Type B pancreatic cell (in vitro differentiated cells): Measurements from ENCODE around the gene ADM5. TPM values are rescaled to one million over a fixed set of nuclear protein-coding genes. Genes with fewer than 3 reads are reported as not detected.

Experiments
- DNase-seq: peaks from one replicate; pipeline ENCODE4 v3.0.0; 2021; ENCODE audit warnings: mixed read lengths; ENCODE audit not compliant: unreplicated experiment; ENCODE audit errors: extremely low spot score
- H3K27ac Mint-ChIP-seq: 2 replicates; pipeline ENCODE4 v1.8.0; 2021; ENCODE audit warnings: mild to moderate bottlenecking, mixed read lengths
- H3K27me3 Mint-ChIP-seq: 2 replicates; pipeline ENCODE4 v1.8.0; 2021; ENCODE audit warnings: mixed read lengths
- H3K36me3 Mint-ChIP-seq: 2 replicates; pipeline ENCODE4 v1.8.0; 2021; ENCODE audit warnings: mixed read lengths
- H3K4me1 Mint-ChIP-seq: one replicate; pipeline ENCODE4 v1.8.0; 2021; ENCODE audit warnings: mixed read lengths; ENCODE audit not compliant: unreplicated experiment
- H3K4me3 Mint-ChIP-seq: 2 replicates; pipeline ENCODE4 v1.8.0; 2021; ENCODE audit warnings: mild to moderate bottlenecking, mixed read lengths
- H3K9me3 Mint-ChIP-seq: 2 replicates; pipeline ENCODE4 v1.8.0; 2021; ENCODE audit warnings: mixed read lengths
- total RNA-seq: library from RNA; stranded (reverse); gene quantifications from 2 replicates; pipeline ENCODE4 v1.2.1, GENCODE V29; 2021; ENCODE audit warnings: low replicate concordance
- TF ChIP-seq, protein P1 (sequence below): fragments of 200-600 bp; sonication (generic); conservative IDR thresholded peaks from 2 replicates; pipeline ENCODE4 v1.5.0; 2021; ENCODE audit warnings: antibody characterized with exemption, mild to moderate bottlenecking

ADM5 gene
- total RNA-seq, 1 donor from 2014 or later: 3.2 TPM

DNA sequence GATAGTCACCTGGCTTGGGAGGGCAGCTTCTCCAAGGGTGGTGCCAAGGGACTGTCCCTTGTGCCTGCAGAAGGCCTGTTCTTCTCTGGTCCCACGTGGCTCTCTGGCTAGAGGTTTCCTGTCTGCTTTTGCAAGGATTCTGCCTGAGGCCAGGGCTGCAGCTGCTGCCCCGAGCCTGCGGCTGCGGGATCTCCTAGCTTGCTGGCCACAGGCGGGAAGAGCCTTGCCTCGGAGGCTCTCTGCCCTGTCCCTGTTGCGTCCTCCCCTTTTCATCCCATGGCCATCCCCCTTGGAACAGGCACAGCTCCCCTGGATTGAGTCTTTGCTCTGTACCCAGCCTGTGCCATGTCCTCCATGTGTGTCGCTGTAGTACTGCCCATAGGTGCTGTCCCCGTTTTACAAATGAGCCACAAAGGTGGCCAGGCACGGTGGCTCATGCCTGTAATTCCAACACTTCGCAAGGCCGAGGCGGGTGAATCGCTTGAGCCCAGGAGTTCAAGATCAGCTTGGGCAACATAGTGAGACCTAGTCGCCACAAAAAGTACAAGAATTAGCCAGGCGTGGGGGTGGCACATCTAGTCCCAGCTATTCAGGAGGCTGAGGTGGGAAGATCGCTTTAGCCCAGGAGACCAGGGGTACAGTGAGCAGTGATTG, 32.8 kb upstream of the ADM5 start:
- no peak overlapping the region for H3K4me3 Mint-ChIP-seq
- no peaks in the 10 kb centered on the region for H3K27me3 Mint-ChIP-seq
- H3K9me3 Mint-ChIP-seq: no peaks in the 10 kb centered on the region
- TF ChIP-seq, protein P1, sequence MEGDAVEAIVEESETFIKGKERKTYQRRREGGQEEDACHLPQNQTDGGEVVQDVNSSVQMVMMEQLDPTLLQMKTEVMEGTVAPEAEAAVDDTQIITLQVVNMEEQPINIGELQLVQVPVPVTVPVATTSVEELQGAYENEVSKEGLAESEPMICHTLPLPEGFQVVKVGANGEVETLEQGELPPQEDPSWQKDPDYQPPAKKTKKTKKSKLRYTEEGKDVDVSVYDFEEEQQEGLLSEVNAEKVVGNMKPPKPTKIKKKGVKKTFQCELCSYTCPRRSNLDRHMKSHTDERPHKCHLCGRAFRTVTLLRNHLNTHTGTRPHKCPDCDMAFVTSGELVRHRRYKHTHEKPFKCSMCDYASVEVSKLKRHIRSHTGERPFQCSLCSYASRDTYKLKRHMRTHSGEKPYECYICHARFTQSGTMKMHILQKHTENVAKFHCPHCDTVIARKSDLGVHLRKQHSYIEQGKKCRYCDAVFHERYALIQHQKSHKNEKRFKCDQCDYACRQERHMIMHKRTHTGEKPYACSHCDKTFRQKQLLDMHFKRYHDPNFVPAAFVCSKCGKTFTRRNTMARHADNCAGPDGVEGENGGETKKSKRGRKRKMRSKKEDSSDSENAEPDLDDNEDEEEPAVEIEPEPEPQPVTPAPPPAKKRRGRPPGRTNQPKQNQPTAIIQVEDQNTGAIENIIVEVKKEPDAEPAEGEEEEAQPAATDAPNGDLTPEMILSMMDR: no peak
- H3K27ac Mint-ChIP-seq: no peak overlapping the region
- peaks cover 14% of the 10 kb centered on the region for H3K36me3 Mint-ChIP-seq
- no peaks in the 10 kb centered on the region for H3K4me1 Mint-ChIP-seq
- DNase-seq: no peak

DNA sequence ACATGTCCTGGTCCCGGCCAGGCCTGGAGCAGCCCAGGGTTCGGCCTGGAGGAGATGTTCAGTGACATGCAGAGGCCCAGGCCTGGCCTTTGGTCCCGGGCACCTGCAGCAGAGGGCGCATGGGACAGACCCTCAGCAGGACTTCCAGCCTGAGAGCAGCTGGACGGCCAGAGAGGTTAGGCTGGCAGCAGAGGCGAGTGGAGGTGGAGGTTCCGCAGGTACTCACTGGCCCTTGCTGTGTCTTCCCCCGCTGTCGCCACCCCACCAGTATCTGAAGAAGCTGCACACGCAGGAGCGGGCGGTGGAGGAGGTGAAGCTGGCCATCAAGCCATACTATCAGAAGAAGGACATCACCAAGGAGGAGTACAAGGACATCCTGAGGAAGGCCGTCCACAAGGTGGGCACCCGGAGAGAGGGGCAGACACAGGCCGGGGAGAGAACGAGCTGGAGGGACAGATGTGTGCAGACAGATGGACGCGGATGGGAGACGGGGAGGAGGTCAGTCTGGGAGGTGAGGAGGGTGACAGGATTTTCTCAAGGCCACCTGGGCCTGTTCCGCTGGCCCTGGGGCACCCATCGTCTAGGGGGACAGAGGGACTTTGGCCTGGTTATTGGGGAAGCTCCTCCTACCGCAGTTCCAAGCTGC, 31.8 kb upstream of the ADM5 start:
- Mint-ChIP-seq H3K27ac (no peak overlapping the region), H3K9me3 (no peaks in the 10 kb centered on the region), H3K4me3 (no peak overlapping the region), H3K36me3 (peaks cover 14% of the 10 kb centered on the region), H3K27me3 (no peaks in the 10 kb centered on the region), H3K4me1 (no peaks in the 10 kb centered on the region)
- TF ChIP-seq, protein P1: no peak
- DNase-seq: no peak

GRCh38 chr19:49658139-49658517, 31.3 kb upstream of the ADM5 start:
- H3K4me3 Mint-ChIP-seq: no peak overlapping the region
- H3K4me1 Mint-ChIP-seq: no peaks in the 10 kb centered on the region
- peaks cover 14% of the 10 kb centered on the region for H3K36me3 Mint-ChIP-seq
- no peak overlapping the region for H3K27ac Mint-ChIP-seq
- no peak for DNase-seq
- TF ChIP-seq, protein P1: no peak
- no peaks in the 10 kb centered on the region for H3K9me3 Mint-ChIP-seq
- no peaks in the 10 kb centered on the region for H3K27me3 Mint-ChIP-seq

GRCh38 chr19:49658566-49659442, 30.6 kb upstream of the ADM5 start:
- no peak overlapping the region for H3K4me3 Mint-ChIP-seq
- DNase-seq: no peak
- H3K4me1 Mint-ChIP-seq: no peaks in the 10 kb centered on the region
- no peaks in the 10 kb centered on the region for H3K27me3 Mint-ChIP-seq
- H3K36me3 Mint-ChIP-seq: peaks cover 14% of the 10 kb centered on the region
- H3K27ac Mint-ChIP-seq: no peak overlapping the region
- no peaks in the 10 kb centered on the region for H3K9me3 Mint-ChIP-seq
- TF ChIP-seq, protein P1: no peak

DNA sequence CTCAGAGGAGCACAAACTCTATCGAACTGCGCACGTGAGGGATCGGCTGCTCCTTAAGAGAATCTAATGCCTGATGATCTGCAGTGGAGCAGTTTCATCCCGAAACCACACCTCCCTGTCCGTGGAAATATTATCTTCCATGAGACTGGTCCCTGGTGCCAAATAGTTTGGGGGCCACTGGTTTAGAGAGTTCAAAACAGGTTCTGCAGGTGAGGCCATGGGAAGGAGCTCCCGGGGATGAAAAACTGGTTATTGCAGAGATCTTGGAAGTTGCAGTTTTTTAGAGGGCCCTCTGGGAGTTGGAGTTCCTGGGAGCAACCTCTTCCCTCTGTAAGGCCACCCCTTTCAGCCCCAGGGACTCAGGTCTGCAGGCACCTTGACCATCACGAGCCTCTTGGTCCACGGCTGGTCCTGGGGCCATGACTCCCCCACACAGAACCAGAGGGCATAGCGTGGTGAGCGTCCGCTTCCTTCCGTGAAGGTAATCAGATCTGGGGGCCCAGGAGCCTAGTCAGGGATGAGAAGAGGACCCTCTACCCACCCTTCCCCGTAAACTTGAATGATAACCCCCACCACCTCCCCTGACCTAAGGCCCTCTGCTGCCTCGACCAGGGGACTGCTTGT, 28.9 kb upstream of the ADM5 start:
- no peaks in the 10 kb centered on the region for H3K27me3 Mint-ChIP-seq
- peak overlapping the region; percentile 48 for H3K27ac Mint-ChIP-seq
- TF ChIP-seq, protein P1: no peak
- H3K4me3 Mint-ChIP-seq: no peak overlapping the region
- H3K4me1 Mint-ChIP-seq: peaks cover 7% of the 10 kb centered on the region
- H3K36me3 Mint-ChIP-seq: peaks cover 9% of the 10 kb centered on the region
- DNase-seq: no peak
- H3K9me3 Mint-ChIP-seq: no peaks in the 10 kb centered on the region
